GM21786 (cell line): ENCODE measurements around the gene FRAT1.
"Not testable (repeated sequence)": the region's sequence is repeated elsewhere in the genome, so short reads cannot be mapped to it uniquely, and the experiment has no call there.

Experiments
- ATAC-seq: cut with Tn5 transposase; IDR thresholded peaks from one replicate; pipeline ENCODE4 v1.9.1; 2021; ENCODE audit not compliant: unreplicated experiment

FRAT1 gene

GRCh38 chr10:97318772-97319651 is at the start of gene FRAT1:
FRAT1 (plus strand) TSS chr10:97319271; CDS start chr10:97319454, 183 bp downstream.
- ATAC-seq: peak; percentile 79

- ATAC-seq: no peak
Measured at GRCh38 chr10:97270523-97271154, 48.4 kb upstream of the FRAT1 start.

GRCh38 chr10:97273700-97274099 is 45.4 kb upstream of the FRAT1 start:
- no peak for ATAC-seq

GRCh38 chr10:97274828-97275227 is 44.2 kb upstream of the FRAT1 start:
- ATAC-seq: no peak

GRCh38 chr10:97277551-97277950 is 41.5 kb upstream of the FRAT1 start:
- no peak for ATAC-seq

GRCh38 chr10:97278491-97278989 is 40.5 kb upstream of the FRAT1 start:
- no peak for ATAC-seq

- ATAC-seq: no peak
Measured at GRCh38 chr10:97279121-97279815, 39.8 kb upstream of the FRAT1 start.

GRCh38 chr10:97280783-97281182 is 38.3 kb upstream of the FRAT1 start:
- ATAC-seq: no peak

- ATAC-seq: not testable (repeated sequence)
Measured at GRCh38 chr10:97290076-97290475, 29.0 kb upstream of the FRAT1 start.

GRCh38 chr10:97290576-97291356 is 28.3 kb upstream of the FRAT1 start:
- ATAC-seq: not testable (repeated sequence)

- no peak for ATAC-seq
Measured at GRCh38 chr10:97291357-97292096, 27.5 kb upstream of the FRAT1 start.

GRCh38 chr10:97292097-97292861 is 26.8 kb upstream of the FRAT1 start, which contains the start of gene ARHGAP19:
ARHGAP19 (minus strand) TSS chr10:97292637; CDS start chr10:97292627, 10 bp downstream.
- ATAC-seq: peak; percentile 97

- no peak for ATAC-seq
Measured at GRCh38 chr10:97292862-97293198, 26.2 kb upstream of the FRAT1 start.

GRCh38 chr10:97297556-97298222 is 21.4 kb upstream of the FRAT1 start:
- no peak for ATAC-seq

- no peak for ATAC-seq
Measured at GRCh38 chr10:97298223-97298571, 20.9 kb upstream of the FRAT1 start.

- no peak for ATAC-seq
Measured at GRCh38 chr10:97300980-97301379, 18.1 kb upstream of the FRAT1 start.

GRCh38 chr10:97302088-97302791 is 16.8 kb upstream of the FRAT1 start:
- ATAC-seq: no peak

GRCh38 chr10:97307441-97307840 is 11.6 kb upstream of the FRAT1 start:
- ATAC-seq: no peak
